Hematopoietic multipotent progenitor cell treated with erythropoietin and hydrocortisone succinate and interleukin-3 and kit ligand, for 15 days (in vitro differentiated cells): ENCODE results near the gene CD1C.
"Not testable (repeated sequence)": the region's sequence is repeated elsewhere in the genome, so short reads cannot be mapped to it uniquely, and the experiment has no call there.

ENCODE experiments used
- DNase-seq: peaks from one replicate; pipeline ENCODE4 v3.0.0-alpha.2; 2015; ENCODE audit warnings: low spot score

Gene CD1C

DNA sequence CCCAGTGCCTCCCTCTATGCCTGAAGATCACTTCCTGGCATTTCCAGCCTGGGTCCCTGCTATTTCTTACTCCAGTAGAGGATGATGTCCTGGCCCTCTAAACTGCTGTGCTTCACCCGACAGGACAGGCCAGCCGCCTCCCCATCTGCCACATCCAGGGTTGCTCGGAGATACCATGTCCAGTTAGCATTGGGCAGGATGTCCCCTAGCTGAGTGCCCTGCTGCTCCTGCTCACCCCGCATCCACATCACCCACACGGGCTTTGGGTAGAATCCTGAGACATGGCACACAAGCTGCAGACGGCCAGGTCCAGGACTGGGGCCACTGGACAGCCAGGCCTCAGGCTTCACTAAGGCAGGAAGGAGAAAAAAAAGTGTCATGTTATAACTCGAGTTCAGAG lies 39.6 kb downstream of the CD1C start:
- no peak for DNase-seq

DNA sequence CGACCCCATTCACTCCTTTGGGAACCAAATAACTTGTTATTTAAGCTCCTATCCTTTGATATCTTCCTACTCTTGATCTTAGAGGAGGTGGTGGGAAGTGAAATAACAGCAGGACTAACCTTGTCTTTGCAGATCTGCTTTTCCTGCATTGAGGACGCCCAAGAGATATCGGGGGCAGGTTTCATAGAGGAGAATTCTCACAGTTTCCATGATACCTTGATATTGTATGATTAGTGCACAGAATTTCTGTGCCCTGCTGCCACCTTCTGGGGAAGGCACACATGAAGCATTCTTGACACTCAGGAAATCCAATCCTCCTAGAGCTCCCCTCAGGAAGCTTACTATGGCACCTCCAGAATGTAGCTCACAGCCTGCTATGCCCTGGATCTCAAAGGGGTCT lies 40.0 kb downstream of the CD1C start:
- no peak for DNase-seq

DNA sequence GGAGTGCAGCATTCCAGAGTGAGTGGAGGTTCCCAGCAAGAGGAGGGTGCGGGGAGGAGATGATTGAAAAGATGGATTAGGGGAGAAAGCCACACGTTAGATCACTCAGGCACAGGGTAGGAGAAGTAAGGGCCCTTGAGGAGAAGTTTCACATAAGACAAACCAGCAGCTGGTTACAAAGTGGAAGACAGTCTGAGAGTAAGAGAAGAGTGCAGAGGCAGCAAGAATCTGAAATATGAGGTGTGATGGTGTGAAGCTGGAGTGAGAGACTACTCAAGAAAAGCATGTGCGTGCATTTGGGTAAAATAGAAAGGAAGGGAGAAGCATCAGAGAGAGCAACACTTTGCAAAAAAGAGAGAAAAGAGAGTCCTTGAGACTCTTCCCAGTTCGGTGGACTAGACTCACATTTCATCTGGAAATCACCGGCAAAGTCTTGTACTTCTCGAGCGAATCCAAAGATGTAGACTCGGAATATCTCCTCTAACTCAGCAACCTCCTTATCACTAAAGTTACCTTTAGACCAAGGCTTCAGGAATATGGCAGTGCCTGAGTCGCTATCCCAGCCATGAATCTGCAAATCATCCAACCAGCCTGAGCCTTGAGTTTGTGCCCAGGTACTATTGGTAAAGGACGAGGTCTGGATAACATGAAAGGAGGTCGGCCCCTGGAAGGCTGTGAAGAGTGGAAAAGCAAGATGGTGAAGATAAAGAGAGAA lies 40.8 kb downstream of the CD1C start:
- no peak for DNase-seq

DNA sequence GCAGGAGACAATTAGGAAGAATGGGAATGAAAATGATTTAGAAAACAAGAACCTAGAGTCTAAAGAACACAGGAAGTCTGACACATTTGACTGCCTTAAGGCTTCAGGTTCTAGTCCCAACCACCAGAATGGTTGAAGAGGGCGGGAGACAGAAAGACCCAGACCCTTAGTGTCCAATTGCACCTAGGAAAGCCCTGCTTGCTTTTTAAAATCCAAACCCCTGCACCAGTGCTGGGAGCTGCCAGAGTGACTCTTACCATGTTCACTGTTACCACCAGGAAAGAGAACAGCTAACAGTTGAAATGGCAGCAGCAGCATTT lies 41.3 kb downstream of the CD1C start:
- DNase-seq = no peak

DNA sequence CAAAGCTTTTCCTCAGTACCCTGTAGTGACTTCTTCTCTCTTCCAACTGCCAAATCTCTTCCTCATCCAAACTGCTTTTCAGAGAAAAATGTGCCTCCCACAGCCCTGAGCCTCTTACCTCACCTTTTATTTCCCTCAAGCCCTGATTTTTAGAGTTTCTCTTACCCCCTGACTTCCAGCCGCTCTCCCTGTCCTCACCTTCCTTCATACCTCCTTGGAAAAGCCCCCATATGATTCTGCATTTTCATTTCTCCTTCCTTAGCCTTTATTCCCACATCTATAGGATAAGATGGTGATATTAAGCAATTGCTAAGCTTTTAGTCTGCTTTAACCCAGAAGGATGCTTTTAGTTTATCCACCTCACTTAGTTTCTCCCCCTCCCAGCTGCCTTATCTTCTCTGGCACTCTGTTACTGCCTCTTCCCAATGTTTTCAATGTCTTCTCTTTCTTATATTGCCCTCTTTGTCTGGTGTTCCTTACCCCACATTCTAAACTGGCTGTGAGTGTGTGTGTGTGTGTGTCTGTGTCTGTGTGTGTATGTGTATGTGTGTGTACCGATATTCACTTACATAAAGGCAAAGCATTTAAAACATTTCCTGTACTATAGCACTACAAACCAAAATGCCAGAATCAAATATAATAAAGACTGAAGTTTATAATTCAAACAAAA lies 41.9 kb downstream of the CD1C start, which contains the start of gene CD1B:
TSS of gene CD1B (minus strand) at position 51 of the 670 bp plus-strand sequence. CDS start 108 bp downstream, outside the sequence.
- no peak for DNase-seq

DNA sequence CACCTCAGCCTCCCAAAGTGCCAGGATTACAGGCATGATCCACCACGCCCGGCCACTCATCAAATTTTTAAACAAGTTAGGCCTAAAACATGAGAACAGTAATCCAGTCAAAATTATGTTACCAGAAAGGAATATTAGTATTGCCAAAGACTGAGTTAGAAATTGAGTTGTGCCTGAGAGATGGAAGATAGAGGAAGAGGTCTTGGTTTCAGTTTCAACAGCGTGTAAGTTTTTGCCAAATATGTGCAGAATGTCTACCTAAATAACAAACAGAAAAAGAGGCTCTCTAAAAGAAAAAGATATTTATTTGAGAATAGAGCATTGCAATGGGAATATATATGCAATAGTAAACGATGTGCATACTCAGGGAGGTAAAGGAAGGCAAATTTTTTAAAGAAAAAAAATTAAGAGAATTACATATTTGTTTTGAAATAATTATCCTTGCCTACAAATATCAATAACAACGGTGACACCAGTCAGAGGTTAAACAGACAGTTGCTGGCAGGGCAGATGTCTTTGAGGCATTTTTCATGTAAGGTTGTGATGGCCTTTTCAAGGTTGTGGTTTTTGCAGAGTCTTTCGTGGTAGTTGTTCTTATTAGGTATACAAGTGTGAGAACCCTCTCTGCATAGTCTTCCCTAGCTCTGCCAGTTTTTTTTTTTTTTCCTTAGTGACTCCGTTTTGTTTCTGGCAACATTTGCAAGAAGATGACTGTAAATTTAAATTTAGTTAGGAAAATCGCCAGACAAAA lies 43.9 kb downstream of the CD1C start:
- DNase-seq = no peak

DNA sequence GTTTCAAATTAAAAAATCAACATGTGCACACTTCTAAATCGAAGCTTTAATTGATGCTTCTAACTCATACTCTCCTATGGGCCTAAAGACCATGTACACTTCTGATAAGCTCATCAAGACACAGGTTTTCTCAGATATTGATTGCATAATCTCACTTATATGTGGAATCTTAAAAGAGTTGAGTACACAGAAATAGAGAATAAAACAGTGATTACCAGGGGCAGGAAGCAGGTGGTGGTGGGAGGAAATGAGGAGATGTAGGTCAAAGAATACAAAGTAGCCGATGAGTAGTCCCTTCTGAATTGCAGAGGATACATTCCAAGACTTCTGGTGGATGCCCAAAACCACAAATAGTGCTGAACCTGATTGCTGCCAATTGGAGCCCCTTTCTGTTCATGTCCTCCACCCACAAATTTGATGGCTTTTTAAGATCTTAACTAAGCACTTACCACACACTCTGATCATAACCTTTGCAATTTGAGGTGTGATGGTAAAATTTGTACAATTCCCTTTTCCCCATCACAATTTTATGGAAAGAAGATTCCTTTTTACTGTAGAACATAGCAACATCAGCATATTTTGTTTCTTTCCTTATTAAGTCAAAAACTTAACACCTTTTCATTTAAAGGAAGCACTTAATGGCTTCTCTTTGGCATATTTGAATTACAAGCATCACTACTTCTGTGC lies 44.9 kb downstream of the CD1C start:
- DNase-seq = no peak

DNA sequence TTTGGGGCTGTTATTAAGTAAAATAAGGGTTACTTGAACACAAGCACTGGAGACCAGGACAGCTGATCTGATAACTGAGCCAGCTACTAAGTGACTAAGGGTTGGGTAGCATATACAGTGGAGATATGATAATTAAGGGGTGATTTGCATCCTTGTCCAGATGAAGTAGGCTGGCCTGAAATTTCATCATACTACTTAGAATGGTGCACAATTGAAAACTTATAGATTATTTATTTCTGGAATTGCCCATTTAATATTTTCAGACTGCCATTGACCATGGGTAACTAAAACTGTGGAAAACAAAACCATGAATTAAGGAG lies 45.5 kb downstream of the CD1C start:
- DNase-seq = no peak

DNA sequence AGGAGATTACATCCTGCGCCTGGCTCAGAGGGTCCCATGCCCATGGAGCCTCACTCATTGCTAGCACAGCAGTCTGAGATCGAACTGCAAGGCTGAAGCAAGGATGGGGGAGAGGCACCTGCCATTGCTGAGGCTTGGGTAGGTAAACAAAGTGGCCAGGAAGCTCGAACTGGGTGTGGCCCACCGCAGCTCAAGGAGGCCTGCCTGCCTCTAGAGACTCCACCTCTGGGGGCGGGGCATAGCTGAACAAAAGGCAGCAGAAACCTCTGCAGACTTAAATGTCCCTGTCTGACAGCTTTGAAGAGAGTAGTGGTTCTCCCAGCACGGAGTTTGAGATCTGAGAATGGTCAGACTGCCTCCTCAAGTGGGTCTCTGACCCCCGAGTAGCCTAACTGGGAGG lies 46.7 kb downstream of the CD1C start:
- not testable (repeated sequence) for DNase-seq
